Measurements from ENCODE around the gene DUSP2.

DUSP2 gene

DNA sequence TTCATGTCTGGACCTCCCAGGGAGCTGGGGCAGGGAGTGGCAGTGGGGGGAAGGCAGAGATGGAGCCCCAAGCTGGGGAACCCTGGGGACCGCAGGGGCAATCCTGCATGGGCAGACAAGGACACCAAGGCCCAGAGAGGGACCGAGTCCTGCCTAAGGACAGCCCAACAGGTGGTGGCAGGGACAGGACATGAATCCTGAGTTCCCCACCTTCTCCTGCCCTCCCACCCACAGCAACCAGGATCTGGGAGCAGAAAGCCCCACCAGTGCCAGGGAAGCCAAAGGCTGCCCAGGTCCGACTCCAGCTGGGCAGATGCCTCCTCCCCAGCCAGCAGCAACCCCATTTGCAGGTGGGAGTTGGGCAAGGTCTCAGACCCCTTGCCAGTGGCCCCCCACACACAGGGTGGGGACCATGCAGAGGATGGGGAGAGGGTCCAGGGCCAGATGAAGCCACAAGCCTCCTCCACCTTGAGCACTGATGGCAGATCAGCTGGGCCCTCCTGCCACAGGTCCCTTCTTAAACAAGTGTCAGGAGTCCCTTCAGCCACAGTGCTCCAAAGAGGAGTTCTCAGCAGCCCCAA, 35.2 kb downstream of the DUSP2 start:
- H3K4me3 ChIP-seq (ENCODE audit: low read depth, low read length) = no peak overlapping the region
- TF ChIP-seq, protein P1, sequence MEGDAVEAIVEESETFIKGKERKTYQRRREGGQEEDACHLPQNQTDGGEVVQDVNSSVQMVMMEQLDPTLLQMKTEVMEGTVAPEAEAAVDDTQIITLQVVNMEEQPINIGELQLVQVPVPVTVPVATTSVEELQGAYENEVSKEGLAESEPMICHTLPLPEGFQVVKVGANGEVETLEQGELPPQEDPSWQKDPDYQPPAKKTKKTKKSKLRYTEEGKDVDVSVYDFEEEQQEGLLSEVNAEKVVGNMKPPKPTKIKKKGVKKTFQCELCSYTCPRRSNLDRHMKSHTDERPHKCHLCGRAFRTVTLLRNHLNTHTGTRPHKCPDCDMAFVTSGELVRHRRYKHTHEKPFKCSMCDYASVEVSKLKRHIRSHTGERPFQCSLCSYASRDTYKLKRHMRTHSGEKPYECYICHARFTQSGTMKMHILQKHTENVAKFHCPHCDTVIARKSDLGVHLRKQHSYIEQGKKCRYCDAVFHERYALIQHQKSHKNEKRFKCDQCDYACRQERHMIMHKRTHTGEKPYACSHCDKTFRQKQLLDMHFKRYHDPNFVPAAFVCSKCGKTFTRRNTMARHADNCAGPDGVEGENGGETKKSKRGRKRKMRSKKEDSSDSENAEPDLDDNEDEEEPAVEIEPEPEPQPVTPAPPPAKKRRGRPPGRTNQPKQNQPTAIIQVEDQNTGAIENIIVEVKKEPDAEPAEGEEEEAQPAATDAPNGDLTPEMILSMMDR (IDR thresholded peaks at IDR 0.05; ENCODE audit: low read depth, low read length) = no peak

DNA sequence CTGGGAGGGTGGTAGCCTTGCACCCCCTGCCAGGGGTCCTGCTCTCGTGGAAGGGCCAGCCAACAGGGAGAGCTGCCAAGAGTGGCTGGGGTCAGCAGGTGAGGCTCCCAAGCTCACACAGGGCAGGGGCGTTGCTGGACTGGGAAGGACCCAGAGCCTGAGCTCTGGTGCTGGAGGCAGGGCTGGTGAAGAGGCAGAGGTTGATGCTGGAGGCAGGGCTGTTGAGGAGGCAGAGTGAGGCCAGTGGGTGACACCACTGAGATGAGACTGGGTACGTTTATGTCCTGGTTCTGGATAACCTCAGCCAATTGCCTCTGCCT, 35.9 kb downstream of the DUSP2 start:
- H3K4me3 ChIP-seq (ENCODE audit: low read depth, low read length) = no peak overlapping the region
- TF ChIP-seq, protein P1 (IDR thresholded peaks at IDR 0.05; ENCODE audit: low read depth, low read length) = no peak

DNA sequence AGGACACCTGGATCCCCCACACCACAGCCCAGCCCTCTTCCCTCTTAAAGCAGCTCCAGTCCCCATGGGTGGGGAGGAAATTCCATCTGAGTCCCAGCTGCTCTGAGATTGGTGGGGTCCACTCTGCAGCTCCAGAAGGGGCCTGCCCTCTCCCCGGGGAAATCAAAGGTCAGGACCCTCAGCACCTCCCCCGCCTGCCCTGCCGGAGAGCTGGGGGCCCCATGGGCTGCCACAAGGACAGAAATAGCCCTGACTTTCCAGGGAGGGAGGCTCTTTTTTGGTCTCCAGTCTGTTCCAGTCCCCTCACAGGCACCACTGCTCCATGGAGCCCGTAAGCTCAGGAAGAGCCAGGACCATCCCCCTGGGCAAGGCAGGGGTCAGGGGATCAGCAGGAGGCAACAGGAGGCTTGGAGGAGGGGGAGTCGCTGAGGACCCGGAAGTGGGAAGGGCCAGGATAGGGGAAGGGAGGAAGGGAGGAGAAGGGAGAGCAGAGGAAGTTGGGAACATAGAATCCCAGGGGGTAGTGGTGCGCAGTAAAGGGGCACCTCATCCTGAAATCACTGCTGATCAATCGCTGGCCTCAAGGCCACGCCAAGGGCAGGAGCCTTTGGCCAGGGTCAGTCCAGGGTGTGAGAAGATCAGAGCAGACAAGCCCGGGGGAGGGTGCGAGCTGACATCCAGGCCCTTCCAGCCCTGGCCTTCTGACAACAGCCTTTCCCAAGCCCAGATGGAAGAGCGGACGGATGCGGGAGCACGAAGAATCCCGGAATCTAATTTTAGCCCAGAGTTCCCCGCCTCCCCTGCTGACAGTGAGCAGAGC, 36.5 kb downstream of the DUSP2 start:
- no peak overlapping the region for H3K4me3 ChIP-seq (ENCODE audit: low read depth, low read length)

DNA sequence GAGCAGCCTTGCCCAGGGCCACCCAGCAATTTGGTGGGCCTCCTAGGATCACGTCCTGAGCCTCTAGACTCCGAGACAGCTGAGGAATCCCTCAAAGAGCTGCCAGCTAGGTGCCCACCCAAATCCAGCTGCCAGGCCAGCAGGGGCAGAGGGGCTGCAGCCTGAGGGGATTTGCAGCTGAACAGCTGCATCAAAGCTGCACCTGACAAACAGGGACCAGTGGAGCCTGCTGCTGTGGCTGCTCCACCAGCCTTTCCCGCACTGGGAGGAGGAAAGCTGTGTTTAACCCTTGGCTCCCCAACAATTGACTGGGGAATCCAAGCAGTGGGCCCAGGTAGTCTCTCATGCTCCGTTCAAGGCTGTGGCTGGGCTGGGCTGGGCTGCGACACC, 37.1 kb downstream of the DUSP2 start:
- H3K4me3 ChIP-seq (ENCODE audit: low read depth, low read length) = no peak overlapping the region

More for the DNA sequence above, 36.5 kb downstream of the DUSP2 start:
- TF ChIP-seq, protein P1 (IDR thresholded peaks at IDR 0.05; ENCODE audit: low read depth, low read length) = no peak

DNA sequence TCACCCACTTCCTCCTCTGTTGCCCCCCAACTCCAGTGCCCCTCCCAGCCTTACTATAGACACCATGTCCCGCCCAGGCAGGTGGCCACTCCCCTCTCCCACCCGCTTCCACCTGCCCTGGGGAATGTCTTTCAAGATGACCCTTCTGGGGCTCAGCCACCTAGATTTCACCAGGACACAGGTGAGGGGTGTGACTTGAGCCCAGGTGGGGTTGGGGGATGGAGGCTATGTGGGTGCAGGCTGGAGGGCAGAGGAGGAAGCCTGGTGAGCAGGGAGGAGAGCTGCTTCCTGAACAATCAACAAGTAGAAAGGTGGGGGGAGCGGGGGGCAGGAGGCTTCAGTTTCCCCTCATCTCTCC, 37.6 kb downstream of the DUSP2 start:
- no peak overlapping the region for H3K4me3 ChIP-seq (ENCODE audit: low read depth, low read length)
- TF ChIP-seq, protein P1 (IDR thresholded peaks at IDR 0.05; ENCODE audit: low read depth, low read length) = no peak

More for the DNA sequence above, 37.1 kb downstream of the DUSP2 start:
- TF ChIP-seq, protein P1 (IDR thresholded peaks at IDR 0.05; ENCODE audit: low read depth, low read length) = no peak

DNA sequence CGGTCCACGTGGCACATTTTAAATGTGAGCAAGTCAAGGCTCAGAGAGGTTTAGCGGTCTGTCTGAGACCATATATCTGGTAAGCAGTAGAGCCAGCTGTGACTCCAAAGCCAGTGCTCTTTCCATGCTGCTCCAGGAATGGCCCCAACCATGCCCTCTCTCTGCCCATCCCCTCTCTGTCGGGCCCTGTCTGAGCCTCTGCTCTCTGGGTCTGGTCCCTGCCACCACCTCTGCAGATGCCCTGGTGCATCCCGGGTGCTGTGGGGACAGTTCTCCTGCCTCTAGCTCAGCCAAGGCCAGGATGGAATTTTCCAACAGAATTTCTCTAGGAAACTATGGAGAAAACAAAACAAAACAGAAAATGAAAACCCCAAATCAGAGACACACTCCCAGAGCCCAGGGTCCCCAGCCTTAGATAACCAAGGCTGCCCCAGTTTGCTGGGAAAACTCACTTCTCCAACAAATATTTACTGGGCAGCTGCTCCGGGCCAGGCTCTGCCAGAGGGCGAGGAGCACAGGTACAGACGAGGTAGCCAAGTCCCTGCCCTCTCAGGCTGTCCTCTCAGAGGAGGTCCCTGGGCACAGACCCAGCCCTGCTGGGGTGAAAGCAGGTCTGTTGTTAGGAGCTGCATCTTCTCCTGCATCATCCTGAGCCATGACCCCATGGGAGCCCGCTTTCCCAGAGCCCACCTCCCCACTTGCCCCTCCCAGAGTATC, 38.1 kb downstream of the DUSP2 start:
- no peak overlapping the region for H3K4me3 ChIP-seq (ENCODE audit: low read depth, low read length)
- TF ChIP-seq, protein P1 (IDR thresholded peaks at IDR 0.05; ENCODE audit: low read depth, low read length) = no peak
